Measurements from ENCODE around the gene PIM3. TPM values are rescaled to one million over a fixed set of nuclear protein-coding genes. Genes with fewer than 3 reads are reported as not detected.
"Not testable (repeated sequence)": the region's sequence is repeated elsewhere in the genome, so short reads cannot be mapped to it uniquely, and the experiment has no call there.

Gene PIM3
- total RNA-seq, 4 donors from 2014 or later = 98.3 to 138 (median 119) TPM

DNA sequence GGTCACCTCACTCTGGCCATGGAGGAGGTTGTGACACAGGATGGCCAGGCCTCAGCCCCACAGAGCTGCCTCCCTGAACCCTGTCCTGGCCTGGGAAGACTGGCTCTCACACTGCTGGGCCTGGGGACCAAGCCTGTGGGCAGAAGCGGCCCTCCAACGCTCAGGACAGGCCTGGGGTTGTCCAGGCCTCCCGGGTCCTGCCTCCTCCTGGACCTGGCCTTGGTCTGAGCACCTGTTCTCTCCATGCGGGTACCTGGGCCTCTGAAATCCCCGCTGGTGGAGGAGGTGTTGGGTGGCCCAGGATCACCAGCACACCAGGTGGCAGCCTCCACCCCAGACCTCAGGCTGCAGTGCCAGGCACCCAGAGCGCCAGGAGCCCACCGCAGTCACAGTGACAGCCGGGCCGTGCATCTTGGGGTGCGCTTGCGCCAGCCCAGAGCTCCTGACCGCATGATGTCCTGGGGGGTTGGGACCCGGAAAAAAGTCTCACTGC, 16.1 kb upstream of the PIM3 start:
- Histone ChIP-seq H3K27ac (peak overlapping the region in 2 of 4 donors; percentile 12 to 29), H3K9me3 (no peaks in the 10 kb centered on the region), H3K4me3 (no peak overlapping the region), H3K27me3 (no peaks in the 10 kb centered on the region), H3K36me3 (no peaks in the 10 kb centered on the region), H3K4me1 (peaks cover 0 to 24% (median 9%) of the 10 kb centered on the region in 4 donors)
- DNase-seq (ENCODE audit: low spot score in 2 of 2) = no peak
- WGBS, 2 donors = 90 to 94% methylated on average over 3 to 7 of the region's 13 CpGs
- TF ChIP-seq, protein P1, sequence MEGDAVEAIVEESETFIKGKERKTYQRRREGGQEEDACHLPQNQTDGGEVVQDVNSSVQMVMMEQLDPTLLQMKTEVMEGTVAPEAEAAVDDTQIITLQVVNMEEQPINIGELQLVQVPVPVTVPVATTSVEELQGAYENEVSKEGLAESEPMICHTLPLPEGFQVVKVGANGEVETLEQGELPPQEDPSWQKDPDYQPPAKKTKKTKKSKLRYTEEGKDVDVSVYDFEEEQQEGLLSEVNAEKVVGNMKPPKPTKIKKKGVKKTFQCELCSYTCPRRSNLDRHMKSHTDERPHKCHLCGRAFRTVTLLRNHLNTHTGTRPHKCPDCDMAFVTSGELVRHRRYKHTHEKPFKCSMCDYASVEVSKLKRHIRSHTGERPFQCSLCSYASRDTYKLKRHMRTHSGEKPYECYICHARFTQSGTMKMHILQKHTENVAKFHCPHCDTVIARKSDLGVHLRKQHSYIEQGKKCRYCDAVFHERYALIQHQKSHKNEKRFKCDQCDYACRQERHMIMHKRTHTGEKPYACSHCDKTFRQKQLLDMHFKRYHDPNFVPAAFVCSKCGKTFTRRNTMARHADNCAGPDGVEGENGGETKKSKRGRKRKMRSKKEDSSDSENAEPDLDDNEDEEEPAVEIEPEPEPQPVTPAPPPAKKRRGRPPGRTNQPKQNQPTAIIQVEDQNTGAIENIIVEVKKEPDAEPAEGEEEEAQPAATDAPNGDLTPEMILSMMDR (IDR thresholded peaks at IDR 0.05) = no peak
- TF ChIP-seq EP300 (IDR thresholded peaks at IDR 0.05) = no peak
- TF ChIP-seq POLR2A (IDR thresholded peaks at IDR 0.05) = no peak

DNA sequence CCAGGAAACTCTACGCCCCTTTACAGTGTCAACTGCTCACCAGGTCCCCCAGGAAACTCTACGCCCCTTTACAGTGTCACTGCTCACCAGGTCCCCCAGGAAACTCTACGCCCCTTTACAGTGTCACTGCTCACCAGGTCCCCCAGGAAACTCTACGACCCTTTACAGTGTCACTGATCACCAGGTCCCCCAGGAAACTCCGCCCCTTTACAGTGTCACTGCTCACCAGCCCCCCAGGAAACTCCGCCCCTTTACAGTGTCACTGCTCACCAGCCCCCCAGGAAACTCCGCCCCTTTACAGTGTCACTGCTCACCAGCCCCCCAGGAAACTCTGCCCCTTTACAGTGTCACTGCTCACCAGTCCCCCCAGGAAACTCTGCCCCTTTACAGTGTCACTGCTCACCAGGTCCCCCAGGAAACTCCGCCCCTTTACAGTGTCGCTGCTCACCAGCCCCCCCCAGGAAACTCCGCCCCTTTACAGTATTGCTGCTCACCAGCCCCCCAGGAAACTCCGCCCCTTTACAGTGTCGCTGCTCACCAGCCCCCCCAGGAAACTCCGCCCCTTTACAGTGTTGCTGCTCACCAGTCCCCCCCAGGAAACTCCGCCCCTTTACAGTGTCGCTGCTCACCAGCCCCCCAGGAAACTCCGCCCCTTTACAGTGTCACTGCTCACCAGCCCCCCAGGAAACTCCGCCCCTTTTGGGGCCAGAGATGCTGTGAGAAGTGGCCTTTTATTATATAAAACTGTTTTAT, 15.4 kb upstream of the PIM3 start:
- not testable (repeated sequence) for DNase-seq (ENCODE audit: low spot score in 2 of 2); H3K27ac ChIP-seq; H3K4me3 ChIP-seq; H3K27me3 ChIP-seq; H3K36me3 ChIP-seq; H3K9me3 ChIP-seq
- WGBS, 2 donors = 72 to 85% methylated on average over 9 to 13 of the region's 17 CpGs
- peaks cover 0 to 28% (median 12%) of the 10 kb centered on the region in 4 donors for H3K4me1 ChIP-seq

DNA sequence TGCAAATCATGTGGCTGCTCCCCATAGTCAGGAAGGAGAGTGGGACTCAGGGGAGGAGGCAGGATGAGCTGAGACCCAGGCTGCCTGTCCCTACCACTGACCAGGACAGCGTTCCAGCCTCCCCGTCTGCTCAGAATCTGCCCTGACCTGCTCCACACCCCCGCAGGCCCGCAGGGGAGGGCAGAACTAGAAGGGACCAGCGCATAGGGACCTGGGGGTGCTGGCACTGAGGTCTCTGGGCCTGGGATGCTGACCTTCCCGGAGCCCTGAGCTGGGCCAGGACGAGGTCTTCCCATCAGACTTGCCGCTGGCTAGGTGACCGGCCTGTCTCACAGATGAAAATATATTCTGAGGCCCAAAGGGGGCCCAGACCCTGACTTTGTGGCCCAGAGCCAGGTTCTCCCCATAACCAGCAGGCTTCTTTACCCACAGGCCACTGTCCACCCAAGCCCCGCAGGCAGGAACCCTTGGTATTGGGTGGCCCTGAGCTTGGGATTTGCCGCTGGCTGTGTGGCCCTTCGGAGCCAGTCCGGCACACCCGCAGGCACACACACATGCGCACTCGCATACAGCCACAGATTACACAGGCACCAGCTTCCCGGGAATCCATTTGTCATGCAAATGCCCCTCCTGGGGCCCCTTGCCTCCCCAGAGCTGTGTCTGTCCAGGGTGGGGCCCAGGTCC, 13.8 kb upstream of the PIM3 start:
- peak overlapping the region in 1 of 4 donors; percentile 95 for H3K27ac ChIP-seq
- H3K36me3 ChIP-seq = no peaks in the 10 kb centered on the region
- 86 to 87% methylated on average over 6 to 17 of the region's 17 CpGs for WGBS, 2 donors
- no peak overlapping the region for H3K4me3 ChIP-seq
- H3K9me3 ChIP-seq = no peaks in the 10 kb centered on the region
- no peak for DNase-seq (ENCODE audit: low spot score in 2 of 2)
- TF ChIP-seq POLR2A (IDR thresholded peaks at IDR 0.05) (no peak), EP300 (IDR thresholded peaks at IDR 0.05) (no peak)
- TF ChIP-seq, protein P1 (IDR thresholded peaks at IDR 0.05) = no peak
- peaks cover 0 to 40% (median 18%) of the 10 kb centered on the region in 4 donors for H3K4me1 ChIP-seq
- H3K27me3 ChIP-seq = no peaks in the 10 kb centered on the region

DNA sequence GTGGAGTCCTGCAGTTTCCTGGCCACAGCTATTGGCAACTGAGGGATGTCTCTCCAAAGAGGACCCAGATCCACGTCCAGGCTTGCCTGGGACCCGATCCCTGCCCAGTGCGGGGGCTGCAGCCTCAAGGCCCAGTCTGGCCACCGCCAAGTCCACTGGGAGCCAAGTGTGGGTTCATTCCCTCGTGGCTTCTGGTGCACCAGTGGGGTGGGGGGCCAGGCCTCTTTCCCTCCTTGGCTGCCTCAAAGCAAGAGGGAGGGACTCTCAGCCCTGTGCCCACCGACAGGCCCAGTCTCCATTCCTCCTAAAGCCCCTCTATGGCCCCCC, 13.3 kb upstream of the PIM3 start:
- no peaks in the 10 kb centered on the region for H3K36me3 ChIP-seq
- H3K27ac ChIP-seq = peak overlapping the region in 1 of 4 donors; percentile 95
- H3K9me3 ChIP-seq = no peaks in the 10 kb centered on the region
- no peak for DNase-seq (ENCODE audit: low spot score in 2 of 2)
- no peak for TF ChIP-seq POLR2A (IDR thresholded peaks at IDR 0.05)
- TF ChIP-seq, protein P1 (IDR thresholded peaks at IDR 0.05) = no peak
- no peak for TF ChIP-seq EP300 (IDR thresholded peaks at IDR 0.05)
- peaks cover 0 to 45% (median 20%) of the 10 kb centered on the region in 4 donors for H3K4me1 ChIP-seq
- no peaks in the 10 kb centered on the region for H3K27me3 ChIP-seq
- 77 to 84% methylated on average over 4 of the region's 6 CpGs for WGBS, 2 donors
- no peak overlapping the region for H3K4me3 ChIP-seq

DNA sequence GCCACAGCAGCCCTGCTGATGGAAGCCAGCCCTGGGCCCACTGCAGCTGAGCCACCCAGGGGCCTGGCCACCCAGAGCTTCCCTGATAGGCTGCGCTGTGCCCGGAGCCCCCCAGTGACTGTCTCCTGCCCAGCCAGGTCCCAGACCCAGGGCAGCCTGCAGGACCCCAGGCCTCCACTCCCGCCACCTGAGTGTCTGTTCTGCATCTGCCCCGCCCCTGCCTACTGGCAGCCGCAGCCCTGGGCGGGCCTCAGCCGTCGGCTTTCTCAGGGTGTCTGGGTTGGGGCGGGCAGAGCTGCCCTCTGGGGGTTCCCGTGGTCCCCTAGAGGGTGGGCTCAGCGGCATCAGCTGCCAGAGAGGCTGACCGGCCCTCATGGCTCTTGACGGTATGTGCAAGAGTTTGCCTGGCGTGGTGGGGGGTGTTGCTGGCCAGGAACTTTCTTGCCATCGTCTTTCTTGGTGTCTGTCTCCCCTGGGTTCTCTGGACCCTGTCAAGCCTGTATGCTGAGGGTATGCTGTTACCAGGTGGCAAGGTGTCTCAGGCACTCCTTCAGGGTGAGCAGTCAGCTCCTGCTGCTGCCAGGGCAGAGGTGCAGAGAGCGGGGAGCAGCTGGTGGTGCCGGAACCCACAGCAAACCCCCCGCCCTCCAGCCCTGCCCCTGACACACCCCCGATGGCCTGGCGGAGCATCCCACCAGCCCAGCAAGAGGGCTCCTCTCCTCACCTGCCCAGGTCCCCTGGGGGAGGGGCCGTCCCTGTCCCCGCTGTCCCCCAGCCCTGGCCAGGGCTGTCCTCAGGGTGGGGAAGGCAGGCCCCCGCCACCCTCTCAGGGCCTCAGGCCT, 12.2 kb upstream of the PIM3 start:
- Histone ChIP-seq H3K9me3 (no peaks in the 10 kb centered on the region), H3K27ac (peak overlapping the region; percentile 66 to 95 (median 86))
- TF ChIP-seq EP300 (IDR thresholded peaks at IDR 0.05) (no peak), POLR2A (IDR thresholded peaks at IDR 0.05) (no peak)
- TF ChIP-seq, protein P1 (IDR thresholded peaks at IDR 0.05) = no peak

More for the DNA sequence above, 12.2 kb upstream of the PIM3 start:
- Histone ChIP-seq H3K4me1 (peaks cover 0 to 56% (median 24%) of the 10 kb centered on the region in 4 donors), H3K4me3 (peak overlapping the region in 1 of 4 donors; percentile 18), H3K27me3 (no peaks in the 10 kb centered on the region), H3K36me3 (no peaks in the 10 kb centered on the region)
- no peak for DNase-seq (ENCODE audit: low spot score in 2 of 2)
- WGBS, 2 donors = 65 to 82% methylated on average over 8 to 15 of the region's 23 CpGs
